ENCODE measurements around the gene MCF2L. TPM values are rescaled to one million over a fixed set of nuclear protein-coding genes. Genes with fewer than 3 reads are reported as not detected.

Gene MCF2L
- total and polyA plus RNA-seq, 12 donors, result 29.6 to 99.8 (median 45.3) TPM

DNA sequence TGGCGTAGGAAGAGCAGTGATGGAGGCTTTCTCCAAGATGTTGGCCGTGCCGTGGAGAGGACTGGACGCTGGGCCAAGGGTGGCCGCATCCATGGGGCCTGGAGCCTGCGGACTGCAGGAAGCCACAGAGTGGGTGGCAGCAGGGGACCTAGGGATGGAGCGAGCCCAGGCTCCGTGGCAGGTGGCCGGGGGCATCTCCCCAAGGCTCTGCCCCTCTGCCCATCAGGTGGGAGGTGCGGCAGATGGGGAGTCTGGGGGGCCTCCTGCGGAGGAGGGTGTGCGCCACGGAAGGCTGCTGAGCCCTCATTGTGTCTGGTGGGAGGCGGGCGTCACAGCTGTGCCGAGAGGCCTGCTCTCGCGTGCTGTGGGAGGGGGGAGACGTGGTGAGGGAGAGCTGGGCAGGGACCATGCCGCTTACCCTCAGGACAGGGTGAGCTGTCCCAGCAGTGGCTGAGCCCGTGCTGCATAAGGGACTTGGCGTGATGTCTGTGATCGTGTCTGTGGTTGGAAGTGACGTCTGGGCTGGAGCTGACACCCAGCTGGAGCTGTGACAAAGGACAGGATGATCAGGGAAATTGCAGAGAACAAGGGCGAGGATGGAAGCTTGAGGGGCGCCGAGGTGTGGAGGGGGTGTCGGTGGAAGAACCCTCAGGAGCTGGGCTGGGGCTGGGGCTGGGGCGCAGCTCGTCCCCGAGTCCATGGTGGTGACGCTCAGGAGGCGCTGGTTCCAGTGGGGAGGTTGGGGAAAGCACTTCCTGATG lies 13.4 kb downstream of the MCF2L start:
- TF ChIP-seq CTCF (IDR thresholded peaks at IDR 0.05), result no peak
- peak overlapping the region; percentile 4 to 68 (median 56) for H3K4me3 ChIP-seq
- intact Hi-C loops (cut with DNase I), result loop anchor here in 2 of 10 donors (1.0 to 5.0 kb wide), 2 partner anchors 39 to 40 kb away; no protein-coding TSS in a partner anchor
- 67 to 72% methylated on average over 32 to 33 of the region's 33 CpGs for WGBS, 2 donors
- no peaks in the 10 kb centered on the region for H3K27me3 ChIP-seq
- ATAC-seq (peak in 3 of 8 donors; percentile 16 to 41 (median 19)), DNase-seq (no peak)
- H3K9me3 ChIP-seq, result no peaks in the 10 kb centered on the region
- peak overlapping the region; percentile 80 to 95 (median 88) for H3K27ac ChIP-seq
- peaks cover 0 to 5% (median 0%) of the 10 kb centered on the region in 9 donors for H3K36me3 ChIP-seq
- H3K4me1 ChIP-seq, result peaks cover 10 to 75% (median 49%) of the 10 kb centered on the region in 9 donors

DNA sequence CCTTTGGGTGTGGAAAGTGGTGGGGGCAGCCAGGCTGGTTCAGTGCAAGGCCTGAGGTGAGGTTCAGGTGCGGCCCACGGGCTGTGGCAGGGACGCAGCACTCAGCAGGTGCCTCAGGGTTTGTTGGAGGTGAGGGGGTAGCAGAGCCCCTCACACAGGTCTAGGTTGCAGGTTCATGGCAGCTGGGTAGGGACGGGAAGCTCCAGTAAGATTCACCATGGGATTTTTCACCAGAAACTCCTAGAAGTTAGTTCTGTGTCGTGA lies 14.0 kb downstream of the MCF2L start:
- H3K36me3 ChIP-seq, result peaks cover 0 to 5% (median 0%) of the 10 kb centered on the region in 9 donors
- H3K27ac ChIP-seq, result peak overlapping the region; percentile 24 to 95 (median 88)
- H3K4me1 ChIP-seq, result peaks cover 8 to 75% (median 49%) of the 10 kb centered on the region in 9 donors
- DNase-seq (no peak), ATAC-seq (no peak)
- TF ChIP-seq CTCF (IDR thresholded peaks at IDR 0.05), result no peak
- H3K27me3 ChIP-seq, result no peaks in the 10 kb centered on the region
- WGBS, 2 donors, result 61 to 77% methylated on average over 5 of the region's 5 CpGs
- H3K9me3 ChIP-seq, result no peaks in the 10 kb centered on the region
- intact Hi-C loops (cut with DNase I), result loop anchor here in 2 of 10 donors (1.0 to 5.0 kb wide), 2 partner anchors 40 to 41 kb away; no protein-coding TSS in a partner anchor
- peak overlapping the region in 9 of 10 donors; percentile 41 to 68 (median 57) for H3K4me3 ChIP-seq

DNA sequence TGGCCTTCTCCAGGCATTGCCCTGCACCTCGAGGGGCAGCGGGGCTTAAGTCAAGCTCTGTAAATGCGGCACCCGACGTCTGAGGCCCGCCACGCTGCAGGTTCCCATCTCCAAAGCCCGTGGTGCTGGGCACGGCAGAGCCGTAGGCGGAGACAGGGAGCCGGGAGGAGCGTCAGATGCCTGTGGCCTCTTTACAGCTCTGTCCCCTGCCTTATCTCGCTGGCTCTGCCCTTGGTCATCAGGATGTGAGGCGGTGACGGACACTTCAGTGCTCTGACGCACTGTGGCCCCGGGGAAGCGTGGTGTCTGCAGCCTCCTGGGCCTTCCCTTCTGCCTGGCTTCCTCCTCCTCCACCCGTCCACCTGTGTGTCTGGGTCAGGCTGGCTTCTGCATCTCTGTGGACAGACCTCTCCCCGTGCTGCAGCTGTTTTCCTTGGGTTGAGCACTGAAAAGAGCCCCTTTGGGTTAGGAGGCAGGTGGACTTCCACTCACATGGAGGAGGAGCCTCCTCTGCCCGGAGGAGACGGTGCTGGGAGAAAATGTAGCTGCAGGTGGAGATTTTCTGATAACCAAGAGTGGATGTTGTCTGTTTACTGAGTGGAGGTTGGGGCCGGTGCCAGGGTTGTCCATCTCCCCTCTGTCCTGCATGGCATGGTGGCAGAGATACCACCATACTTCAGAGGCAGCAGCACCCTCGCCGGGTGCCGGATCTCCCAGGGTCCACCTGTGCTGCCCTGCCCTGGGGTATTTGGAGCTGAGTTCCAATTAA lies 14.6 kb downstream of the MCF2L start:
- no peak for TF ChIP-seq CTCF (IDR thresholded peaks at IDR 0.05)
- DNase-seq, result peak; percentile 54 to 55
- Histone ChIP-seq H3K27me3 (no peaks in the 10 kb centered on the region), H3K4me3 (peak overlapping the region in 9 of 10 donors; percentile 41 to 68 (median 57)), H3K27ac (peak overlapping the region; percentile 24 to 95 (median 88)), H3K9me3 (no peaks in the 10 kb centered on the region), H3K4me1 (peaks cover 2 to 71% (median 43%) of the 10 kb centered on the region in 9 donors), H3K36me3 (peaks cover 0 to 5% (median 0%) of the 10 kb centered on the region in 9 donors)
- ATAC-seq, result peak; percentile 8 to 83 (median 51)
- intact Hi-C loops (cut with DNase I), result loop anchor here in 2 of 10 donors (1.0 to 5.0 kb wide), 2 partner anchors 40 to 41 kb away; no protein-coding TSS in a partner anchor
- 33 to 37% methylated on average over 27 of the region's 27 CpGs for WGBS, 2 donors

DNA sequence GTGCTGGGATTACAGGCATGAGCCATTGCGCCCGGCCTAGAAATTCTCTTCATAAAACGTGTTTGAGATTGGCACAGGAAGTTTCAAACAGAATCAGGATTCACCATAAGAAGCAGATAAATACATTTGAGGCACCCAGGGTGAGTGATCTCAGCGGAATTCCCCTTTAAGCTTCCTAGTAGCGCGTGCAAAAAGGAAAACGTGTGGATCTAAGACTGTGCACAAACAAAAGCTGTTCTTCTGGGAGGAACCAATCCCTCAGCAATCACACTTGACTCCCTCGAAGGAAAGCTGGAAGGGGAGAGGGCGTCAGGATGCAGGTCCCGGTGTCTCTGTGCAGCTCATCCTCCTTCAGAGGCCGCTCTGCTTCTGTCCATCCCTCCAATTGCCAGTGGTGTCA lies 15.5 kb downstream of the MCF2L start:
- TF ChIP-seq CTCF (IDR thresholded peaks at IDR 0.05), result no peak
- intact Hi-C loops (cut with DNase I), result loop anchor here in 1 of 10 donors (5.0 kb wide), 1 partner anchor 42 kb away; no protein-coding TSS in a partner anchor
- H3K27ac ChIP-seq, result peak overlapping the region in 6 of 10 donors; percentile 35 to 56 (median 48)
- no peaks in the 10 kb centered on the region for H3K27me3 ChIP-seq
- WGBS, 2 donors, result 61 to 83% methylated on average over 10 to 11 of the region's 11 CpGs
- no peaks in the 10 kb centered on the region for H3K9me3 ChIP-seq
- ATAC-seq (no peak), DNase-seq (no peak)
- peaks cover 0 to 5% (median 0%) of the 10 kb centered on the region in 9 donors for H3K36me3 ChIP-seq
- H3K4me1 ChIP-seq, result peaks cover 2 to 69% (median 41%) of the 10 kb centered on the region in 9 donors
- H3K4me3 ChIP-seq, result peak overlapping the region in 7 of 10 donors; percentile 3 to 68 (median 13)
